ES-I3 (cell line): Measurements from ENCODE around the gene URB1.
"Not testable (repeated sequence)": the region's sequence is repeated elsewhere in the genome, so short reads cannot be mapped to it uniquely, and the experiment has no call there.

Source experiments
- H3K36me3 ChIP-seq: 2 replicates; pipeline ENCODE4 v1.6.1; 2013; ENCODE audit warnings: mild to moderate bottlenecking, low read length, control low read depth, moderate library complexity; ENCODE audit not compliant: insufficient read depth
- H3K4me1 ChIP-seq: 2 replicates; pipeline ENCODE4 v1.6.1; 2013; ENCODE audit warnings: mild to moderate bottlenecking, control low read depth, low read length; ENCODE audit not compliant: insufficient read depth
- H3K9ac ChIP-seq: 2 replicates; pipeline ENCODE4 v1.6.1; 2013; ENCODE audit warnings: low read depth, mild to moderate bottlenecking, low read length, moderate library complexity
- H3K9me3 ChIP-seq: 2 replicates; pipeline ENCODE4 v1.6.1; 2013; ENCODE audit warnings: mild to moderate bottlenecking, low read length, moderate library complexity; ENCODE audit not compliant: control insufficient read depth, insufficient read depth

Gene URB1, protein sequence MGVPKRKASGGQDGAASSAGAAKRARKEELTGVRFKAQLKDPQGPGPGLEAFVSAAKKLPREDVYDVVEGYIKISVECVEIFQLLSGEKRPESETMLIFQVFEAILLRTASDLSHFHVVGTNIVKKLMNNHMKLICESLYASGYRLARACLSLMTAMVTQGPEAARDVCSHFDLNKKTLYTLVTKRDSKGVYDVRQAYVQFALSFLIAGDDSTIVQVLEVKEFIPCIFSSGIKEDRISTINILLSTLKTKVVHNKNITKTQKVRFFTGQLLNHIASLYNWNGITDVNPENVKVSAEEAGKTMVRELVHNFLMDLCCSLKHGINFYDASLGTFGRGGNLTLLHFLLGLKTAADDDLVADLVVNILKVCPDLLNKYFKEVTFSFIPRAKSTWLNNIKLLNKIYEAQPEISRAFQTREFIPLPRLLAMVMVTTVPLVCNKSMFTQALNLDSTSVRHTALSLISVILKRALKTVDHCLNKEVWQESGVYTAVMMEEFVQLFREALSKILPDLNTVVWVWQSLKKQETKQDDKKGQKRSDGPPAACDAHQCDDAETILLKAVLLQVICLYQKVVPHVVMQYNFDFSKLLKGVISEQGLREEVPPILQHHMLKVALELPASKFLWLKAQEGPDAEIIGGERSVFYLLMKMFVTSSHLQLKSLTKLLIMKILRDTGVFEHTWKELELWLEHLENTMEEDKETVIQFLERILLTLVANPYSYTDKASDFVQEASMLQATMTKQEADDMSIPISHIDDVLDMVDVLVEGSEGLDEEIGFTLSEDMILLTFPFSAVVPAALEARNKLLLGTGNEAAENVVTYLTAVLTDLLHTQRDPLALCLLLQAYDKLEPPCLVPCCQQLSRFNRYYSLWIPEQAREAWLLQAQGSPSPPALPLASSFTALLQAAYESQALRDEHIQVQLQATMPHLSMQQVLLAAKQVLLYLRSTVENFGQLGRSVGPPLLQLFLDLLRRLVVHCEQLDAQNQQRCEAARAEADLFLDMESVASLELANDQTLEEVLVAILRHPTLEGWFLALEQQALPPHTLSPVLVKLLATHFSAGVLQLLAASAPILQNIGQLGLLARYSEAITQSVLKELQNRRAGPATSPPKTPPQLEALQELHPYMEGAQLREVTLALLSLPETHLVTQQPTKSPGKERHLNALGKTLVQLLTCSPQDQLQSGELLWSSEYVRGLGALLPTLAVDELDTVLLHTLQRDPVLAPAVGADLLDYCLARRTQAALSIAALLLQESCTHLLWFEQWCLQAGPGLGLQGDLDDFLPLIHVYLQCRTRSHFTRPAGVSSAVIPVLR (N-terminal part only)

GRCh38 chr21:32392880-32393676 is at the start of gene URB1:
Gene URB1 (minus strand): TSS chr21:32393012. CDS start chr21:32392910, 102 bp downstream.
- peaks cover 15% of the 10 kb centered on the region; the same call in 1 of the 2 replicates for H3K4me1 ChIP-seq
- peak within 1 kb of the TSS; percentile 80 for H3K9ac ChIP-seq
- H3K36me3 ChIP-seq: peaks cover 10% of the 10 kb centered on the region; the same call in 1 of the 2 replicates
- H3K9me3 ChIP-seq: no peaks in the 10 kb centered on the region

GRCh38 chr21:32437729-32438128 is 44.9 kb upstream of the URB1 start:
- Histone ChIP-seq H3K9ac (no peak overlapping the region), H3K36me3 (no peaks in the 10 kb centered on the region), H3K9me3 (no peaks in the 10 kb centered on the region)

GRCh38 chr21:32432982-32433660 is 40.3 kb upstream of the URB1 start:
- H3K9ac ChIP-seq, H3K9me3 ChIP-seq, H3K36me3 ChIP-seq: not testable (repeated sequence)

More at GRCh38 chr21:32437729-32438128, 44.9 kb upstream of the URB1 start:
- no peaks in the 10 kb centered on the region for H3K4me1 ChIP-seq

GRCh38 chr21:32427958-32428623 is 35.3 kb upstream of the URB1 start:
- Histone ChIP-seq H3K9me3 (no peaks in the 10 kb centered on the region), H3K36me3 (no peaks in the 10 kb centered on the region), H3K9ac (no peak overlapping the region), H3K4me1 (peaks cover 6% of the 10 kb centered on the region; the same call in 1 of the 2 replicates)

More at GRCh38 chr21:32432982-32433660, 40.3 kb upstream of the URB1 start:
- not testable (repeated sequence) for H3K4me1 ChIP-seq

GRCh38 chr21:32426592-32427051 is 33.8 kb upstream of the URB1 start:
- H3K9me3 ChIP-seq: peaks cover 7% of the 10 kb centered on the region; the same call in 1 of the 2 replicates
- no peaks in the 10 kb centered on the region for H3K36me3 ChIP-seq
- H3K4me1 ChIP-seq: peaks cover 6% of the 10 kb centered on the region; the same call in 1 of the 2 replicates
- no peak overlapping the region for H3K9ac ChIP-seq

DNA sequence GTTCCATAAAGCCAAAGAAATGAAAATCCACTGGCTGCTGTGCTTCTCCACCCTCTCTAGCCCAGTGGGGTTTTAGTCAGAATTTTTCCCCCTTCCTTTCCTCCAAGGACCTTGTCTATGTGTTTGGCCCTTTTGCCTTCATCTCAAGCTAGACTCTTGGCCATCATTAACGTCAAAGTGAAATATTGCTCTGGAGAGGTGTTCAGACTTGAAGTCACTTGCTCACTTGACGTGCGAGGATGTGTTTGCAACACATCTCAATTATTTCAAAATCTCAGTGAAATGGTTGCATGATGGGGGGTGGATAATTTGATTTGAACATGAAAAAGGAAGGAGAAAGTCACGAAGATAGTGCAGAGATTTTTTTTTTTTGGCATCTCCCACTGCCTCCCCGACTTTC is 33.3 kb upstream of the URB1 start:
- Histone ChIP-seq H3K9me3 (peaks cover 7% of the 10 kb centered on the region; the same call in 1 of the 2 replicates), H3K4me1 (peaks cover 6% of the 10 kb centered on the region; the same call in 1 of the 2 replicates), H3K36me3 (no peaks in the 10 kb centered on the region), H3K9ac (no peak overlapping the region)

- peaks cover 6% of the 10 kb centered on the region; the same call in 1 of the 2 replicates for H3K4me1 ChIP-seq
- H3K36me3 ChIP-seq: no peaks in the 10 kb centered on the region
- no peak overlapping the region for H3K9ac ChIP-seq
- peaks cover 7% of the 10 kb centered on the region; the same call in 1 of the 2 replicates for H3K9me3 ChIP-seq
Observed at GRCh38 chr21:32425628-32426027, 32.8 kb upstream of the URB1 start.

DNA sequence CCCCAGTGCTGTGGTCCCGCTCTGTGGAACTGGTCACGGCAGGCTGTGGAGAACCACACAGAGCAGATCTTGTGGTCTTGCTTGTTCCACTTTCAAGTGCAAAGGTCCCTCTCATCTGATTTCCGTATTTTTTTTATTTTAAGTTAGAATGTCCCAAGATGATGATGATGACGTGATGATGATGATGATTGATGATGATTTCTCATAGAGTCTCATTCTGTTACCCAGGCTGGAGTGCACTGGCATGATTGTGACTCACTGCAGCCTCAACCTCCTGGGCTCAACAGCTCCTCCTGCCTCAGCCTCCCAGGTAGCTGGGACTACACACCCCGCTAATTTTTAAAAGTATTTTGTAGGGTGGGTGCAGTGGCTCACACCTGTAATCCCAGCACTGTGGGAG is 31.9 kb upstream of the URB1 start:
- H3K4me1 ChIP-seq: peaks cover 6% of the 10 kb centered on the region; the same call in 1 of the 2 replicates
- no peaks in the 10 kb centered on the region for H3K36me3 ChIP-seq
- H3K9ac ChIP-seq: no peak overlapping the region
- peaks cover 7% of the 10 kb centered on the region; the same call in 1 of the 2 replicates for H3K9me3 ChIP-seq

- H3K9me3 ChIP-seq: peaks cover 7% of the 10 kb centered on the region; the same call in 1 of the 2 replicates
- no peaks in the 10 kb centered on the region for H3K36me3 ChIP-seq
- H3K9ac ChIP-seq: no peak overlapping the region
- H3K4me1 ChIP-seq: peaks cover 6% of the 10 kb centered on the region; the same call in 1 of the 2 replicates
Observed at GRCh38 chr21:32424191-32424535, 31.4 kb upstream of the URB1 start.

- H3K9me3 ChIP-seq: peaks cover 7% of the 10 kb centered on the region; the same call in 1 of the 2 replicates
- H3K36me3 ChIP-seq: no peaks in the 10 kb centered on the region
- H3K4me1 ChIP-seq: peaks cover 4% of the 10 kb centered on the region; the same call in 1 of the 2 replicates
- H3K9ac ChIP-seq: no peak overlapping the region
Observed at GRCh38 chr21:32423320-32424190, 30.7 kb upstream of the URB1 start.

- H3K9me3 ChIP-seq: peaks cover 7% of the 10 kb centered on the region; the same call in 1 of the 2 replicates
- no peaks in the 10 kb centered on the region for H3K4me1 ChIP-seq
- H3K9ac ChIP-seq: no peak overlapping the region
- H3K36me3 ChIP-seq: no peaks in the 10 kb centered on the region
Observed at GRCh38 chr21:32422064-32422463, 29.3 kb upstream of the URB1 start.
